NCI-H2227 treated with DMSO at 0.1 percent for 48 hours (cell line): ENCODE measurements around the gene OTOG.
"Not testable (repeated sequence)": the region's sequence is repeated elsewhere in the genome, so short reads cannot be mapped to it uniquely, and the experiment has no call there.

ENCODE experiments used
- DNase-seq: peaks from one replicate; lab custom pipeline; 2025; lab: John Stamatoyannopoulos, UW

The OTOG gene

GRCh38 chr11:17605651-17606122 is 58.6 kb downstream of the OTOG start:
- no peak for DNase-seq

DNA sequence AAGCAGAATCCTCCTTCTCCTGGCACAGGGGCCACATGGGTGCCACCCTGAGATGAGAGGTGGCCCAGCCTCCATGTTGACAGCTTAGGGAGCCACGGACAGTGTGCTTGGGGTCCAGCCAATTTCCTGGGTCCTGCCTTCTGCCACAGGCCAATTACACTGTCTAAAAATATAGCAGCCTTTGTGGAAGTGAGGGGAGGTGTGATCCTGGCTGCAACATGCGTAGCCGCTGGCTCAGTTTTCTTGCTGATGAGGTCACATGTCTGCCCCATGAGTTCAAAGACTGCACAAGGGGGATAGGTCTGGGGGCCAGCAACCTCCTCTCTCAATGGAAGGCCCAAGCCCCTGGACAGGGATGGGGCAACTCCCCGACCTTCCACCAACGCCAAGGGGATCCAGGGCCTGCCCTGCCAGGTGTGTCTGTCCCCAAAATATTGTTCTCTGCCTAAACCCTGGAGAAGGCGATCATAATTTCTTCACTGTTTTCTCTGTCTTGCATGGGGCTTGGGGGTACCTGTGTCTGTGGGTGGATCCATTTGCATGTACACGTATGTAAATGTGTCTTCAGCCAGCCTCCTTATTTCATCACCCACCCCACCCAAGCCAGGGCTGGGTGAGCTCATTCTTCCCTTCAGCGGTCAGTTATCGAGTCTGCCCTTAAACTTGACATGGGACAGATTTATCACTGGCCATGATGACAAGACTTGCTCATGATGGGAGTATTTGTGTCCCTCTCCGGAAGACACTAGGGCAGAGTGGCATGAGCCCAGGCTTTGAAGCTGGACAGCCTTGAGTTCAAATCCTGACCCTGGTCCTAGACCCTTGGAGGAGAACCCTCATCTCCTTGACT is 59.4 kb downstream of the OTOG start:
- no peak for DNase-seq

GRCh38 chr11:17607083-17607429 is 60.0 kb downstream of the OTOG start:
- DNase-seq = no peak

DNA sequence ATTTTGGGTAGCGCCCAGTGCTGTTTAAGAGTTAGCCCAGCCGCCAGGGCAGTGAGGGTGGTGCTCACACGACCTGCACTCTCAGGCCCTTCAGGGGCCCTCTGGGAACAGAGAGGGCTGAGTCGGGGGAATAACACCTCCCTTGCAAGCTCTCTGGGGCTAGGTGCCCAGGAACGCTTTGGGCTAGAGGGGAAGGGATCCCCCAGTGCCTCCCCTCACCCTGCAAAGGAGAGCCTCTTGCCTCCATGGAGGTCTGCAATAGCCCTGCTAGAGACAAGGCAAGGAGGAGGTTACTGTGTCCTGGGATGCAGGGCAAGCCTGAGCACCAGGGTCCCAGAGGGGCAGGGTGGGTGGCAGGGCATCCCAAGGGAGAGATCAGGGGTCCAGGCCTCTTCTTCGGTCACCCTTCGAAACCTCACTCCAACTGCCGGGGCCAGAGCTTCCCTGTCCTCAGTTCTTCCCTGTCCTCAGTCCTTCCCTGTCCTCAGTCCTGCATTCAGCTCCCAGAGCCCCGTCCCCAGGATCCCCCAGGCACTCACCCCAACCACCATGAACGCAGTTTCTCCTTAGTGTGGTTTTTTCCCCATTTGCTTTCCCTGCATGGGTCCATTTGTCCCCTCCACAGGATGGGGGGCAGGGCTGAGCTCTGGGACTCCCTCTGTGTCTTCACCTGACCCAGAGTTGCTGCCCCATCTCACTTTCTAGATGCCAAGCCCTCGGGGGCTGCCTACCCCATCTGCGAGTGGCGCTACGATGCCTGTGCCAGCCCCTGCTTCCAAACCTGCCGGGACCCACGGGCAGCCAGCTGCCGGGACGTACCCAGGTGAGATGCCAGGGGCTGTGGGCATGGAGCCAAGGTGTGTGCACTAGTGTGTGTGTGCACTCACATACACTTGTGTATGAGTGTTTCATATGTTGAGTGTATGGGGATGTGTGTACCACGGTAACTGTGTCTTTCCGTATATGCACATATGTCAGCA is 60.8 kb downstream of the OTOG start:
- DNase-seq = no peak

- no peak for DNase-seq
These were observed 61.8 kb downstream of the OTOG start for GRCh38 chr11:17608821-17609220.

- DNase-seq = no peak
These were observed 62.4 kb downstream of the OTOG start for GRCh38 chr11:17609291-17610084.

GRCh38 chr11:17610085-17610894 is 63.2 kb downstream of the OTOG start:
- no peak for DNase-seq

- no peak for DNase-seq
These were observed 64.0 kb downstream of the OTOG start for GRCh38 chr11:17611049-17611448.

GRCh38 chr11:17611503-17612220 is 64.6 kb downstream of the OTOG start:
- no peak for DNase-seq

DNA sequence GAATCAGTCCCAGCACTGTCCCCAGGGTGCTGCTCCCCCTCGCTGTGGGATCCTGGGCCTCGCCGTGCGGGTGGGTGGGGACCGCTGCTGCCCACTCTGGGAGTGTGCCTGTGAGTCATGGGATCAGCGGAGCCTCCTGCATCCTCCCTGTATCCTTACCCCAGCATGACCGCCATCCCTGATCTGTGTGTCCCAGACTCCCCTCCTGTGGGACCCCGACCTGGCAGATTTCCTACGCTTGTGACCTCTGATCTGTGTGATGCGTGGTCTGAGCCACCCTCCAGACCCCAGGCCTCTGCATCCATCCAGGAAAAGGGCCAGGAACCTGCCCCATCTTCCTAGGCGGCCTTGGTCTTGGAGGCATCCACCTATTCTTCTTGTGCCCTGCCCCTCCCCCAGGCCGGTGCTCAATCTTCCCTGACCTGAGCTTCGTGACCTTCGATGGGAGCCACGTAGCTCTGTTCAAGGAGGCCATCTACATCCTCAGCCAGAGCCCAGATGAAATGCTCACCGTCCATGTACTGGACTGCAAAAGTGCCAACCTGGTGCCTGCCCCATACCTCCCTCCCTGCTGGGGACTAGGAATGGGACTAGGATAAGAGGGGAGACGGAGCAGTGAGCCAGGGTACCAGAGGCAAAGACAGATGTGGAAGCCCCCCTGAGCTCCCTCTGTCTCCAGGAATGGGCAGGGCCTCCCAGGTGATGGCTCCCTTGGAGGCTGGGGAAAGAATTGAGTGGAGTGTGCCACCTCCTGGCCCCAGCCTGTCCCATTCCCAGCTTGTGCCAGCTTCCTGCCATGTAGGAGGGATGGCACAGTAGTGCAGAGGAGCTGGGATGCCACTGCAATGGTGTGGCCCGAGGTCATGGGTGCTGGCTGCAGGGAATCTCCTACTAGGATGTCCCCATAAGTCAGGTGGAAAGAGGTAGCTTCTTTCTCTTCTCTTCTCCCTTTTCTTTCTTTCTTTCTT is 65.4 kb downstream of the OTOG start:
- no peak for DNase-seq

DNA sequence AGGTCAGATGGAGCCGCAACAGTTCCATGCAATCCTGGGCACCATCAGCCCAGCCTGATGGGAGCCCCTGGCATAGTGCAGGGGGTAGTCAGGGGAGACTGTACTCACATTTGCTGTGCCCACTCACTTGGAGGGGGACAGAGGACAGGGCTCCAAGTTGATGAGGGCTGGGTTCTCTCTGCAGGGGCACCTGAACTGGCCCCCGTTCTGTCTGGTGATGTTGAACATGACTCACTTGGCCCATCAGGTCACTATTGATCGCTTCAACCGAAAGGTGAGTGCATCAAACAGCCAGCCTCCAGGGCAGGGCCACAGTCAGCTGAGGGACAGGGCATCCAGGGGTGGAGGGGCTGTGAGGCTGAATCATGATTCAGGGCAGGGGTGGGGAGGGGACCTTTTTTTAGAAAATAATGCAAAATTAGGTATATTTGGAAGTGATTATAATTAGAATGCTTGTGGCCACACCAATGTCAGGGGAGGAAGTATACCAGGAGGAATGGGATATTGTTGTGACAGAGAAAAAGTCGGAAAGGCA is 66.4 kb downstream of the OTOG start:
- no peak for DNase-seq

GRCh38 chr11:17613983-17614382 is 66.9 kb downstream of the OTOG start:
- DNase-seq = no peak

DNA sequence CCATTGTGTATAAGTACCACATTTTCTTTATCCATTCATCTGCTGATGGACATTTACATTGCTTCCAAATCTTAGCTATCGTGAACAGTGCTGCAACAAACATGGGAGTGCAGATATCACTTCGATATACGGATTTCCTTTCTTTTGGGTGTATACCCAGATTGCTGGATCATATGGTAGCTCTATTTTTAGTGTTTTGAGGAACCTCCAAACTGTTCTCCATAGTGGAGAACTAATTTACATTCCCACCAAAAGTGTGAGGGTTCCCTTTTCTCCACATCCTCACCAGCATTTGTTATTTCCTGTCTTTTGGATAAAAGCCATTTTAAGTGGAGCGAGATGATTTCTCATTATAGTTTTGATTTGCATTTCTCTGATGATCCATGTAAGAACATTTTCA is 75.7 kb downstream of the OTOG start:
- DNase-seq = not testable (repeated sequence)

- DNase-seq = no peak
These were observed 82.1 kb downstream of the OTOG start for GRCh38 chr11:17629113-17629512.

- DNase-seq = no peak
These were observed 83.9 kb downstream of the OTOG start for GRCh38 chr11:17630936-17631335.

- no peak for DNase-seq
These were observed 84.8 kb downstream of the OTOG start for GRCh38 chr11:17631702-17632365.

- no peak for DNase-seq
These were observed 86.4 kb downstream of the OTOG start for GRCh38 chr11:17633279-17633986.
